Astrocyte of the cerebellum (primary cell): ENCODE measurements around the gene PLA2G4D.

Source experiments
- DNase-seq: peaks from one replicate; pipeline ENCODE4 v3.0.0-alpha.2; 2011; ENCODE audit warnings: low read depth
- H3K4me3 ChIP-seq: 2 replicates; pipeline ENCODE4 v1.5.1; 2011; ENCODE audit warnings: mild to moderate bottlenecking, low read depth, low read length, moderate library complexity
- CTCF ChIP-seq: IDR thresholded peaks from 2 replicates; pipeline ENCODE4 v1.5.1; 2012; ENCODE audit warnings: low read length, low read depth, moderate library complexity, mild to moderate bottlenecking; ENCODE audit errors: missing control alignments
- in situ Hi-C: cut with HindIII; loops from 2 replicates; pipeline ENCODE4 v1.10.0; 2017; ENCODE audit warnings: low sequenced_read_pairs

Gene PLA2G4D

GRCh38 chr15:42020713-42021273 lies 73.6 kb downstream of the PLA2G4D start, which contains the start of gene PLA2G4E:
Gene PLA2G4E, minus strand, starts transcription at chr15:42021042. Its CDS starts 12 bp downstream, at chr15:42021030.
- no peak within 1 kb of the TSS for H3K4me3 ChIP-seq
- no peak for DNase-seq
- in situ Hi-C loops = no loop called here
- TF ChIP-seq CTCF = no peak

GRCh38 chr15:42018306-42019224 lies 75.8 kb downstream of the PLA2G4D start:
- no peak for TF ChIP-seq CTCF
- no peak for DNase-seq
- no peak overlapping the region for H3K4me3 ChIP-seq
- in situ Hi-C loops = no loop called here
